GM12865 (cell line): ENCODE results near the gene IL32.

Experiments
- DNase-seq: peaks from one replicate; pipeline ENCODE4 v3.0.0; 2010; ENCODE audit warnings: low read depth
- H3K4me3 ChIP-seq: 2 replicates; pipeline ENCODE4 v1.5.1; 2011; ENCODE audit warnings: mild to moderate bottlenecking, low read depth, low read length, control low read depth
- CTCF ChIP-seq: IDR thresholded peaks from 2 replicates; pipeline ENCODE4 v1.5.1; 2011; ENCODE audit warnings: low read length, control low read depth, low read depth, inconsistent platforms; ENCODE audit not compliant: insufficient read depth; ENCODE audit errors: missing control alignments

The IL32 gene

GRCh38 chr16:3023669-3024478 lies 41.6 kb upstream of the IL32 start, which contains the start of the genes HCFC1R1 and THOC6:
TSS of gene HCFC1R1 (minus strand) at chr16:3023942. CDS start at chr16:3023941, 1 bp downstream.
TSS of gene THOC6 (plus strand) at chr16:3024035. CDS start at chr16:3024327, 292 bp downstream.
- TF ChIP-seq CTCF, result no peak
- H3K4me3 ChIP-seq, result peak within 1 kb of the TSS; percentile 82
- DNase-seq, result peak; percentile 99

GRCh38 chr16:3025032-3026002 lies 40.1 kb upstream of the IL32 start:
- no peak overlapping the region for H3K4me3 ChIP-seq
- DNase-seq, result no peak
- TF ChIP-seq CTCF, result no peak

GRCh38 chr16:3026003-3026378 lies 39.4 kb upstream of the IL32 start:
- no peak for TF ChIP-seq CTCF
- H3K4me3 ChIP-seq, result no peak overlapping the region
- DNase-seq, result no peak

- DNase-seq, result no peak
- no peak overlapping the region for H3K4me3 ChIP-seq
- TF ChIP-seq CTCF, result no peak
Observed at GRCh38 chr16:3026609-3027488, 38.6 kb upstream of the IL32 start.

- no peak for TF ChIP-seq CTCF
- DNase-seq, result no peak
- no peak overlapping the region for H3K4me3 ChIP-seq
Observed at GRCh38 chr16:3027489-3027795, 38.0 kb upstream of the IL32 start.

- DNase-seq, result peak; percentile 91
Observed at GRCh38 chr16:3027983-3028715, 37.3 kb upstream of the IL32 start.

More at GRCh38 chr16:3027983-3028715, 37.3 kb upstream of the IL32 start:
- H3K4me3 ChIP-seq, result no peak overlapping the region
- peak; percentile 83 for TF ChIP-seq CTCF
